ENCODE measurements around the gene ZNF614. TPM values are rescaled to one million over a fixed set of nuclear protein-coding genes. Genes with fewer than 3 reads are reported as not detected.

ZNF614 gene
- total and polyA plus RNA-seq, 9 of the 15 experiments (the other 6 are each of a cell fraction or from before 2014, with no cell fraction given) = 4.9 to 16.3 (median 11.4) TPM

DNA sequence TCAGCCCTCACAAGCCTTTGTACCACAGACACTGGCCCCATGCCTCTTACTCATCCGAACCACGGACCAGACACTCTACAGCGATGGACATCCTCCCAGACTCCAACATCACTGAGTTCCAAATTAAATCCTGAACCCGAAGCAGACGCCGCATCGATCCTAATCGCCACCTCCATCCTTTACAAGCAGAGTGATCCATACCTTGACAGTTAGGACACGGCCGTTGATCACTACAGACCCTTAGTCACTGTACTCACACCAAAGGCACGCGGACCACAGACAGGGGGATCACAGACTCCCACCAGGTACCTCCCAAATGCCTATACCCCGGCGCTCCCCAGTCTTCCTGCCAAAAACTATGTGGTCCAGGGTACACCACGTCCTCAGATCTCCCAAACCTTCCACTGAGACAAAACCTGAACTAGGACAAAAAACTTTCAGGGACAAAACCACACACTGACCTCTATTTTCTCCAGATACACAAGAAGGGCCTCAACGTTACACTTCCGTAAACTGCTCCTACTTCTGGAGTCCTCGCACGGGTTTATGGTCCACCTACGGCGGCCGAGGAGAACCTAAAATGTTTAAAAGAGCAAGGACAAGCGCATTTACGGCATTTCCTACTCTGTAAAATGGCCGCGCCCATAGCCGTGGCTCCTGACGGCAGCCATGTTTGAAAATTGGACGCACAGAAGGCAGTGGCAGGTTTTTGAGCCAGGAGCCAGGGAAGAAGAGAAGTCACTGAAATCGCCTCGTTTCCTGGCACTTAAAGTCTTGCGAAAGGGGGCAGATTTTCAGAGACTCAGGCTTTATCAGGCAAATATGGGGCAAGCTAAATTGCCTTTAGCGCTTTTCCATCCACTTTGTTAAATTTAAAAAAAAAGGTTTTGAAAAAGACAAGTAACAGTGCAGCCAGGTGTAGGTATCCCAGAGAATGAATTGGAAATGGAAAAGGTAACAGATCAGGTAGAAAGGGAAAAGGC is 41.6 kb downstream of the ZNF614 start, which contains the start of gene ZNF350 (continued):
- no peak for TF ChIP-seq ZNF274 (IDR thresholded peaks at IDR 0.05; ENCODE audit: borderline replicate concordance, low read depth, low read length)
- no peak for TF ChIP-seq NEUROD1 (IDR thresholded peaks at IDR 0.05; ENCODE audit: borderline replicate concordance, low read depth, low read length, partially characterized antibody)
- TF ChIP-seq TAF1 (IDR thresholded peaks at IDR 0.05; ENCODE audit: control insufficient read depth, extremely low read depth, insufficient read depth, low read length, severe bottlenecking) = no peak
- no peak for TF ChIP-seq BMI1 (IDR thresholded peaks at IDR 0.05; ENCODE audit: low read length)
- no peak for TF ChIP-seq NELFE (IDR thresholded peaks at IDR 0.05; ENCODE audit: insufficient read depth, insufficient read length)
- TF ChIP-seq CXXC5 (CRISPR knock-in tag; IDR thresholded peaks at IDR 0.05) = peak; percentile 65
- no peak for TF ChIP-seq FOXP1 (CRISPR knock-in tag; IDR thresholded peaks at IDR 0.05)
- TF ChIP-seq MED1 (CRISPR knock-in tag; IDR thresholded peaks at IDR 0.05; ENCODE audit: borderline replicate concordance) = no peak
- no peak for TF ChIP-seq XRCC5 (IDR thresholded peaks at IDR 0.05; ENCODE audit: low read depth, low read length)
- no peak for TF ChIP-seq ZNF316 (IDR thresholded peaks at IDR 0.05)
- TF ChIP-seq NFIX (CRISPR knock-in tag; IDR thresholded peaks at IDR 0.05; ENCODE audit: low read depth) = no peak
- TF ChIP-seq CHD2 (IDR thresholded peaks at IDR 0.05; ENCODE audit: low read depth, low read length) = no peak
- TF ChIP-seq MTA2 (IDR thresholded peaks at IDR 0.05; ENCODE audit: low read depth) = no peak
- no peak for TF ChIP-seq TARDBP (IDR thresholded peaks at IDR 0.05)
- no peak for TF ChIP-seq CBFA2T2 (conservative IDR thresholded peaks at IDR 0.05)
- TF ChIP-seq ZBTB7A (IDR thresholded peaks at IDR 0.05; ENCODE audit: borderline replicate concordance, control insufficient read depth, low read depth, low read length) = no peak
- no peak for TF ChIP-seq ZNF75A (CRISPR knock-in tag; IDR thresholded peaks at IDR 0.05)
- no peak for TF ChIP-seq TAF7 (tag; IDR thresholded peaks at IDR 0.05)
- no peak for TF ChIP-seq GATA2 (CRISPR knock-in tag; IDR thresholded peaks at IDR 0.05)
- TF ChIP-seq, protein P1, sequence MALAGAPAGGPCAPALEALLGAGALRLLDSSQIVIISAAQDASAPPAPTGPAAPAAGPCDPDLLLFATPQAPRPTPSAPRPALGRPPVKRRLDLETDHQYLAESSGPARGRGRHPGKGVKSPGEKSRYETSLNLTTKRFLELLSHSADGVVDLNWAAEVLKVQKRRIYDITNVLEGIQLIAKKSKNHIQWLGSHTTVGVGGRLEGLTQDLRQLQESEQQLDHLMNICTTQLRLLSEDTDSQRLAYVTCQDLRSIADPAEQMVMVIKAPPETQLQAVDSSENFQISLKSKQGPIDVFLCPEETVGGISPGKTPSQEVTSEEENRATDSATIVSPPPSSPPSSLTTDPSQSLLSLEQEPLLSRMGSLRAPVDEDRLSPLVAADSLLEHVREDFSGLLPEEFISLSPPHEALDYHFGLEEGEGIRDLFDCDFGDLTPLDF (CRISPR knock-in tag; IDR thresholded peaks at IDR 0.05) = no peak
- TF ChIP-seq, protein P2, sequence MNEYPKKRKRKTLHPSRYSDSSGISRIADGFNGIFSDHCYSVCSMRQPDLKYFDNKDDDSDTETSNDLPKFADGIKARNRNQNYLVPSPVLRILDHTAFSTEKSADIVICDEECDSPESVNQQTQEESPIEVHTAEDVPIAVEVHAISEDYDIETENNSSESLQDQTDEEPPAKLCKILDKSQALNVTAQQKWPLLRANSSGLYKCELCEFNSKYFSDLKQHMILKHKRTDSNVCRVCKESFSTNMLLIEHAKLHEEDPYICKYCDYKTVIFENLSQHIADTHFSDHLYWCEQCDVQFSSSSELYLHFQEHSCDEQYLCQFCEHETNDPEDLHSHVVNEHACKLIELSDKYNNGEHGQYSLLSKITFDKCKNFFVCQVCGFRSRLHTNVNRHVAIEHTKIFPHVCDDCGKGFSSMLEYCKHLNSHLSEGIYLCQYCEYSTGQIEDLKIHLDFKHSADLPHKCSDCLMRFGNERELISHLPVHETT (CRISPR knock-in tag; conservative IDR thresholded peaks at IDR 0.05 in 1 of 2, IDR thresholded peaks at IDR 0.05 in 1 of 2) = 0 out of 4 replicates have a peak, but pooled peaks of 1 of the 2 experiments have one; percentile 71
- TF ChIP-seq DEAF1 (CRISPR knock-in tag; IDR thresholded peaks at IDR 0.05) = no peak

Data from K562 (cell line).